Stimulated activated CD4-positive, alpha-beta T cell treated with anti-CD3 and anti-CD28 coated beads, Interleukin-1b, Interleukin-23, amount 100 ng/mL, for 48 hours (primary cell): ENCODE results near the gene PAQR6.

Experiments
- DNase-seq: peaks from one replicate; pipeline ENCODE4 v3.0.0-alpha.2; 2020

Gene PAQR6

GRCh38 chr1:156262461-156263287, 14.8 kb upstream of the PAQR6 start:
- no peak for DNase-seq

GRCh38 chr1:156260896-156261295, 13.0 kb upstream of the PAQR6 start:
- no peak for DNase-seq

DNA sequence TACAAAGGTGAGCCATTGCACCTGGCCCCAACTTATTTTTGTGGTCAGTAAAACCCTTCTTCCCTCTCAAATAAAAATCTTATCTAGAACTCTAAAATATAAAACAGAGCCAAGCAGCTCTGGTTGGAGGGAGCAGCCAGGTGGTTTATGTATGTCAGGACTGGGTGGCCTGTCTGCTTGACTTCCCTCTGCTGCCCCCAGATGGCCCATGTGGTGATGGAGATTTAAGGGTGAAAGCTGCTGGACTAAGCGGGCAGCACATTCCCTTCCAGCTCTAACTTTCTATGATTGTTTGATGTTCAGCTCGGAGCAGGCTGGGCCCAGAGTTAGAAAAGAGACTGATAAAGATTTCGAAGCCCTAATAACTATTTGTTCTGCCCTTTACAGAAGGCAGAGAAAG, 11.9 kb upstream of the PAQR6 start:
- no peak for DNase-seq

DNA sequence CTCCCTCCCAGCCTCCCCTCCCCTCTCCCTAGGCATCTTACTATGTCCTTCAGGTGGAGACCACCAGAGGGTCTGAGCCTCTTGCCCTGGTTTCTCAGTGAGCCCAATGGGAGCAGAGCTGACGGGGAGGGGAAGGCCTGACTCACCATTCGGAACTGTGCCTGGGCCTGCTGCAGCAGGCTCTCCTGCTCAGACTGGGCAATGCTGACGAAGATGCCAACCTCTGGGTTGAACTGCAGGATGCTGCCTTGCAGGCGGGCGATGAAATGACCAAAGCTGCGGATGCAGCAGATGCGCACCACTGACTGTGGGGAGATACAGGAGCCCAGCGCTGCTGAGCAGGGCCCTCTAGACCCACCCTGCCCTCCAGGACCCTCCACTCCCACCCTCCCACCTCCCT, 11.0 kb upstream of the PAQR6 start:
- DNase-seq, result no peak

DNA sequence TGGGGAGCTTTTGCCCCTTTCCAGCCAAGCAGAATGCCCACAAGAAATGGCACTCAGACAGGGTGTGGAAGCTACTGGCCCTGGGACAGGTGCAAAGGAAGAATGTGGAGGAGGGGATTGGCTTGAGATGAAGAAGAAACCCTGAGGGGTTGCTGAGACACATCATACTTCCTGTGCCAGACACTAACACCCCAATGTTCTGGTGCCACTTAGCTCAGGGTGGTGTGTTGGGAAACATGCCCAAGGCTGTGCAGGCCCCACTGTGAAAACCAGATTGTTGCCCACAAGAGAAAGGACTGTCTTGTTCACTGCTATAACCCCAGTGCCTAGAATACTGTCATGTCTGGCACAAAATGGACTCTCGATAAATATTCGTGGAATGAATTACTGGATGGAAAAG, 9.9 kb upstream of the PAQR6 start:
- no peak for DNase-seq

- DNase-seq, result no peak
These were observed 5.8 kb upstream of the PAQR6 start for GRCh38 chr1:156253634-156254033.

GRCh38 chr1:156251527-156251926, 3.7 kb upstream of the PAQR6 start:
- no peak for DNase-seq

- DNase-seq, result no peak
These were observed 1.7 kb upstream of the PAQR6 start for GRCh38 chr1:156249593-156249992.

DNA sequence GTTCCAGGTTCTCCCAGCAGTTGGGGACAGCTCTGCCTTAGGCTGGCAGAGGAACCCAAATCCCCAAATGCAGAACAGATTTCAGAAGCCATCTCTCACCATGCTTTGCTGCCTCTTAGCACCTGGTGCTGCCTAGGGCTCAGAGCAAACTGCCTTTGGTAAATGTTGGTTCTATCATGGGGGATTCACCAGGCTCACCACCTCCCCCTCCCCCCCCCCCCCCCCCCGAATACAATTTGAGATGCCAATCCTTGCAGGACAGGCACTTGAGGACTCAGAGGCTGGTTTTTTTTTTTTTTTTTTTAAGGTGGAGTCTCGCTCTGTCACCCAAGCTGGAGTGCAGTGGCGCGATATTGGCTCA, 447 bp upstream of the PAQR6 start:
- no peak for DNase-seq

DNA sequence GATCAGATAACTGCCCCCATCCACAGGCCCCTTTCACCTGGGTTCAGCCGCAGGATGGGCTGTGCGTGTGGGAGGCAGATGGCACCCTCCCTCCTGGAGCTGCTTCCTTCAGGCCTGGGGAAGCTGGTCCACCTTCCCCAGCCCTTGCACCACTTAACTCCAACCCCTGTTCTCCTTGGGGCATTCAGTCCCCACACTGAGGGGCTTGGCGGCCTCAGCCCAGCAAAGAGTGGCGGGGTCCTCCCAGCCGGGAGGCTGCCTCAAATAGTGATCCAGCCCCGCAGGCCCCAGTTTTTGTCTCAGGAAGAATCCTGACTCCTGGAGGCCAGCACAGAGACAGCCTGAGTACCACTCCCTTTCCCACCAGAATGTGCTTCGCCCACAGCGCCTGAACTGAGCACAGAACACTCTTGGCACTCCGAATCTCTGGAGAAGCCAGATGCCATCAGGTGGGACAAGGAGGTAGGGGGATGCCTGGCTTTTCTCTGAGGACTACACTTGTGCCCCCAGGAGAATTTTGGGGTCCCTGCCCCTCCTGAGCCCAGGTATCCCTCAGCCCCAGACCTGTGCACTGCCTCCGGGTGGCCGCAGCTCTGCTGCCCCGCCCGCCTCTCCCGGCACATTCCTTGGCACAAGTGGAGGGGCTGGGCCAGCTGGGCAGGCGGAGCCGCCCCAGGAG, 936 bp downstream of the PAQR6 start:
- no peak for DNase-seq

DNA sequence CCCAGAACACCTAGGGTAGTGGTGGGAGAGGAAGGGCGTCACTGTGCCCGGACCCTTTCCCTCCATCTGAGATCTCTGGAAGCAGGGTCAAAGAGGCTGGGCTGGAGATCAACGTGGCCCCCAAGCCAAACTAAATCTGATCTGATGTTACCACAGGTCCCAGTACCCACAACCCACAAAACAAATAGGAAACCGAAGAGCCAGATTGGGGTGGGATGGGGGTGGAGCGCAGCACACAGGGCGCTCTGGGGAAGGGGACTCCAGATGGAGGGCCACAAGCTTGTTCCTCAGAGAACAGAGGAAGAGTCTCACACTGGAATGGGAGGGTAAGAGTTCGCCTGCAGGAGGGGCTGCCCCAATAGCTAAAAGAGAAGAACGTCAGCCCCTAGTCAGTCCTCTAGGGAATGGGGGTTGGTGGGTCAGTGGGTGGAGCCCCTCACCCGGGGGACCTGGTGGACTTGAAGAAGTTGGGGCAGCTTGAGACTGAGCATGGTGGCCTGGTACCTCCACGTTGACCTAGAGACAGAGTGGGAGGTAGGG, 1.5 kb downstream of the PAQR6 start:
- no peak for DNase-seq

- no peak for DNase-seq
These were observed 2.2 kb downstream of the PAQR6 start for GRCh38 chr1:156245451-156246232.

DNA sequence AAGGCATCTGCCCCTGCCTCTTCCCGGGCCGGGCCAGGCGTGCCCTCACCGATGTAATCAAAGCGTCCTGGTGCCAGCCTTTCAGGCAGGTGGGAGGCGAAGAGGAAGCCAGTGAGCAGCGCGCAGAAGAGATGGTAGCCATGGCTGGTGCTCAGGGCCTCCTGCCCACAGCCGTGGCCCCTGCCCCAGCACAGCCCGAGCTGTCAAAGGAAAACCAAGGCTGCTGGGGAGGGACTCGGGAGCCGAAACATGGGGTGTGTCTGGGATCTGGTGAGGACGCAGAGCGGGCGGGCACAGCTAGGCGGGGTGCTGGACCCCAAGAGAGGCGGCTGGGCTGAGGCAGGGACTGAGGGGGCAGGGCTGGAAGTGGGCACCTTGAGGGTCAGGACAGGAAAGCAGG, 3.1 kb downstream of the PAQR6 start:
- DNase-seq, result no peak

DNA sequence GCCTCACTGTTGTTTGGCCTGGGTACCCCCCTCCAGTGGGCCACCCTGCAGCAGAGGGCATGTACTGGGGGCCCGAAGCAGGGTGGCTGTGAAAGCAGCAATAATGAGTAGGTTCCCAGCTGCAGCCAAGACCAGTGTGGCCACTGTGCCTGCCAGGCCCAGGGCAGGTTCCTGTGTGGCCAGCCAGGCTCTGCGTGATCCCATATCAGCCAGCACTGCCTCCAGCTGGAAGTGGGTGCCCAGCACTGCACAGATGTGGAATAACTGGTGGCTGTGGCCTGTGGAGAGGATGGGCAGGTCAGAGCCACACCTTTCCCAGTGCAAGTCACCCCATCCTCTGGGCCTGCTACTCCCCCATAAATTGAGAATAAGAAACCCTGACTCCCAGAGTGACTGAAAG, 3.7 kb downstream of the PAQR6 start:
- DNase-seq, result no peak

DNA sequence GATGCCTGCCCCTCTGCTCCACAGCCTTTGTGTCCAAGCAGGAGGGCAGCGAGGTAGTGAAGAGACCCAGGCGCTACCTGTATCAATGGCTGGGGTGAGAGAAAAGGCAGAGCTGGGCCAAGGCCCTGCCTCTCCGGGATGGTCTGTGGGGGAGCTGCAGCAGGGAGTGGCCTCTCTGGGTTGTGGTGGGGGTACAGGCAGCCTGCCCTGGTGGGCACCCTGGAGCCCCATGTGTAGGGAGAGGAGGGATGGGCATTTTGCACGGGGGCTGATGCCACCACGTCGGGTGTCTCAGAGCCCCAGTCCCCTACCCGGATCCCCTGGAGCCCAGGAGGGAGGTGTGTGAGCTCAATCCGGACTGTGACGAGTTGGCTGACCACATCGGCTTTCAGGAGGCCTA, 5.1 kb downstream of the PAQR6 start:
- DNase-seq, result no peak

DNA sequence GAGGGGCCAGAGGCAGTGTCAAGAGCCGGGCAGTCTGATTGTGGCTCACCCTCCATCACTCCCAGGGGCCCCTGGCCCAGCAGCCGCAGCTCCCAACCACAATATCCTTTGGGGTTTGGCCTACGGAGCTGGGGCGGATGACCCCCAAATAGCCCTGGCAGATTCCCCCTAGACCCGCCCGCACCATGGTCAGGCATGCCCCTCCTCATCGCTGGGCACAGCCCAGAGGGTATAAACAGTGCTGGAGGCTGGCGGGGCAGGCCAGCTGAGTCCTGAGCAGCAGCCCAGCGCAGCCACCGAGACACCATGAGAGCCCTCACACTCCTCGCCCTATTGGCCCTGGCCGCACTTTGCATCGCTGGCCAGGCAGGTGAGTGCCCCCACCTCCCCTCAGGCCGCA, 5.9 kb downstream of the PAQR6 start, which contains the start of gene BGLAP:
TSS of gene BGLAP (plus strand) at position 259 of the 400 bp plus-strand sequence. CDS start at position 307, 48 bp downstream.
- no peak for DNase-seq

- DNase-seq, result no peak
These were observed 6.5 kb downstream of the PAQR6 start for GRCh38 chr1:156241311-156241811.

DNA sequence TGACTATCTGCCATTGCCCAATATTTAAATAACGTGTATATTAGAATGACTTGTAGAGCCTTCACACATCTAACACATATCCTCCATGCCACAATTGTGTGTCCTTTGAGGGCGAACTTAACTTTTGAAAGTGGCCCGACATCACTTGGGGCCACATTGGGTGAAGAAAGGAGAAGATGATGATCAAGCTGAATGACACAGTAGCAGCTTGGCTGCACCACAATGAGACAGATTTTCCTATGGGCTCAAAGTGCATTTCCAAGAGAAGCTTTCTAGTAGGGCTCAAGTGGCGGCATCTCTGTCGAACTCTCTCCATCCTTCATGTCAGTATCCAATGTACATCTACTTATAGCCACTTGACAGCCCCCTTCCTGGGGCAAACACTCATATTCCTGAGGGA, 9.6 kb downstream of the PAQR6 start:
- DNase-seq, result no peak

DNA sequence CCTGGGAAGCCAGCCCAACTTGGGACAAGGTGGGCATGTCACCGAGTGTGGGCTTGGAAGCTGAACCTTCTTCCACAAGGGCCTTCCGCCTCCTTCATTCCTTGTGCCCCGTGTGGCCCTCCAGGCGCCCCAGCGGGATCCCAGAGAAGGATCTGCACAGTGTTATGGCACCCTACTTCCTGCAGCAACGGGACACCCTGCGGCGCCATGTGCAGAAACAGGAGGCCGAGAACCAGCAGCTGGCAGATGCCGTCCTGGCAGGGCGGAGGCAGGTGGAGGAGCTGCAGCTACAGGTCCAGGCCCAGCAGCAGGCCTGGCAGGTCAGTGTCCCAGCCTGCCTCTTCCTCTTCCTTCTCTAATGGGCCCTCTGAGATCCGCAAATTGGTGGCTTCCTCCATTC, 11.7 kb downstream of the PAQR6 start:
- DNase-seq, result no peak

DNA sequence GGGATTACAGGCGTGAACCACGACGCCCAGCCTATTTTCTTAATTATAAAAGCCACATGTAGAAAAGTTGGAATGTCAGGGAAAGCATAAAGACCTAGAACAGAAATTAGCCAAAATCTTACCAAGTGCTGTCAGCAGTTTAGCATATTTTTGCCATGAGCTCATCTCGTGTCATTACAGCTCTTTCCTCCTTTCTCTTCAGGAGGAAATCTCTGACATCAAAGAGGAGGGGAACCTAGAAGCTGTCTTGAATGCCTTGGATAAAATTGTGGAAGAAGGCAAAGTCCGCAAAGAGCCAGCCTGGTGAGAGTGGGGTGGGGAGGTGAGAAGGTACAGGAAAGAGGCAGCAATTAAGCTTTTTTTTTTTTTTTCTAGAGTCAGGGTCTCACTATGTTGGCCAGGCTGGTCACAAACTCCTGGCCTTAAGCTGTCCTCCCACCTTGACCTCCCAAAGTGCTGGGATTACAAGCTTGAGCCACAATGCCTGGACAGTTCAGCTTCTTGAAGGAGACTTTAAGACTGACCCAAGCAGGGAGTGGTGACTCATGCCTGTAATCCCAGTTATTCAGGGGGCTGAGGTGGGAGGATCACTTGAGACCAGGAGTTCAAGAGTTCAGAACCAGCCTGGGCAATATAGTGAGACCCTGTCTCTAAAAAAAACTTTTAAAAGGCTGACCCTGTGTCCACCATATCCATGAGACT, 14.3 kb downstream of the PAQR6 start:
- no peak for DNase-seq

DNA sequence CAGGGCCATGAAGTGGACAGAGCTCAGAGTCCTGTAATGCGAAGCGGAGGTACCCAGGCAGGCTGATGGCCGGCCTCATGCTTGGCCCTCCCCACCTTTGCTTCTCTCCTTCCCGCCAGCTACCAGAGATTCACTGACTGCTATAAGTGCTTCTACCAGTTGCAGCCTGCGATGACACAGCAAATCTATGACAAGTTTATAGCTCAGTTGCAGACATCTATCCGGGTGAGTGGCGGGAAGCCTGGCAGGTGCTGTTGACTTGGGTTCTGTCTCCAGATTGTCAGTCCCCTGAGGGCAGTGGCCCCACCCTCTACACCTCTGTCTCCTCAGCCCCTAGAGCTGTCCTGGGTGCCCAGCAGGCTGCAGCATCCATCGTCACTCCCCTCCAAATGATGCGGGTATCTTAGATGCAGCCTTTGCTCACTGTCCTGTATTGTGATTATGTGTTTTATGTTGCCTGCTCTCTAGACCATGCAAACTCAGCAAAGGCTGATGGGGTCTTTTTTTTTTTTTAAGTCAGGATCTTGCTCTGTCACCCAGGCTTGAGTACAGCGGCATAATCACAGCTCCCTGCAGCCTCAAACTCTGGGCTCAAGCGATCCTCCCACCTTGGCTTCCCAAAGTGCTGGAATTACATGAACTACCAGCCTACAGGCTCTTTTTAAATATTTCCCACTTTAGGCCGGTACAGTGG, 15.5 kb downstream of the PAQR6 start:
- no peak for DNase-seq

DNA sequence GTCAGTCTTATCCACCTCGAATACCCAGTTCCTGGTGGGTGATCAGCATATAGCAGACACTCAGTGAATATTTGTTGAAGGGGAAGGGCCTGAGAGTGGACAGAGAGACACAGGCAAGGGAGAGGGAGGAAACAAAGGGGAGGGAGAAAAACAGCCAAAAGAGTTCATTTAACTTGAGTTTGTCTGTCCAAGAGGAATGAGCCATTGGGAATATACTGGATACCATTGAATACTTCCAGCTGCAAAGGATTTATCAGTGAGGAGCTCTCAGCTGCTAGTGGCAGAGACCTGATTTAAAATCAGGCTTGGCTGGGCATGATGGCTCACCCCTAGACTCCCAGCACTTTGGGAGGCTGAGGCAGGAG, 17.4 kb downstream of the PAQR6 start:
- no peak for DNase-seq
